HEK293 (cell line): Measurements from ENCODE around the gene PEX11G.

ENCODE experiments used
- EGR2 ChIP-seq: fragments of 450-650 bp; formaldehyde crosslinking; IDR thresholded peaks from 2 replicates; pipeline ENCODE4 v1.5.1; 2016; ENCODE audit warnings: low read depth, missing biosample characterization, missing genetic modification characterization
- GLI2 ChIP-seq: fragments of 450-650 bp; formaldehyde crosslinking; IDR thresholded peaks from 2 replicates; pipeline ENCODE4; 2017; ENCODE audit warnings: missing biosample characterization, missing genetic modification characterization, low read depth, borderline replicate concordance
- KLF10 ChIP-seq: fragments of 450-650 bp; IDR thresholded peaks from 2 replicates; pipeline ENCODE4 v1.5.1; 2018; ENCODE audit warnings: missing biosample characterization, mild to moderate bottlenecking, missing genetic modification characterization
- KLF17 ChIP-seq: fragments of 450-650 bp; formaldehyde crosslinking; IDR thresholded peaks from 2 replicates; pipeline ENCODE4 v1.5.1; 2016; ENCODE audit warnings: missing biosample characterization, missing genetic modification characterization
- MYNN ChIP-seq: fragments of 450-650 bp; formaldehyde crosslinking; IDR thresholded peaks from 2 replicates; pipeline ENCODE4 v1.5.1; 2016; ENCODE audit warnings: missing biosample characterization, missing genetic modification characterization, borderline replicate concordance
- OSR2 ChIP-seq: fragments of 450-650 bp; formaldehyde crosslinking; IDR thresholded peaks from 2 replicates; pipeline ENCODE4 v1.5.1; 2016; ENCODE audit warnings: missing biosample characterization, missing genetic modification characterization
- PRDM10 ChIP-seq: fragments of 450-650 bp; formaldehyde crosslinking; IDR thresholded peaks from 2 replicates; pipeline ENCODE4 v1.5.1; 2016; ENCODE audit warnings: missing biosample characterization, missing genetic modification characterization
- REPIN1 ChIP-seq: fragments of 450-650 bp; formaldehyde crosslinking; IDR thresholded peaks from 2 replicates; pipeline ENCODE4 v1.5.1; 2017; ENCODE audit warnings: missing biosample characterization, missing genetic modification characterization, low read depth
- YY2 ChIP-seq: fragments of 450-650 bp; formaldehyde crosslinking; IDR thresholded peaks from 2 replicates; pipeline ENCODE4 v1.5.1; 2016; ENCODE audit warnings: missing biosample characterization, missing genetic modification characterization
- ZFP41 ChIP-seq: fragments of 450-650 bp; formaldehyde crosslinking; IDR thresholded peaks from 2 replicates; pipeline ENCODE4 v1.5.1; 2016; ENCODE audit warnings: missing biosample characterization, missing genetic modification characterization, borderline replicate concordance
- ZNF114 ChIP-seq: fragments of 450-650 bp; formaldehyde crosslinking; IDR thresholded peaks from 2 replicates; pipeline ENCODE4 v1.5.0; 2017; ENCODE audit warnings: missing biosample characterization, missing genetic modification characterization
- ZNF169 ChIP-seq: fragments of 450-650 bp; formaldehyde crosslinking; IDR thresholded peaks from 2 replicates; pipeline ENCODE4 v1.5.1; 2016; ENCODE audit warnings: missing biosample characterization, missing genetic modification characterization
- ZNF174 ChIP-seq: fragments of 450-650 bp; formaldehyde crosslinking; IDR thresholded peaks from 2 replicates; pipeline ENCODE4 v1.5.0; 2017; ENCODE audit warnings: missing biosample characterization, mild to moderate bottlenecking, missing genetic modification characterization
- ZNF184 ChIP-seq: fragments of 450-650 bp; IDR thresholded peaks from 2 replicates; pipeline ENCODE4 v1.5.1; 2018; ENCODE audit warnings: missing biosample characterization, mild to moderate bottlenecking, missing genetic modification characterization
- ZNF239 ChIP-seq: fragments of 450-650 bp; formaldehyde crosslinking; IDR thresholded peaks from 2 replicates; pipeline ENCODE4 v1.5.1; 2016; ENCODE audit warnings: missing biosample characterization, missing genetic modification characterization
- ZNF24 ChIP-seq: fragments of 450-650 bp; formaldehyde crosslinking; IDR thresholded peaks from 2 replicates; pipeline ENCODE4 v1.5.1; 2016; ENCODE audit warnings: missing biosample characterization, missing genetic modification characterization
- ZNF280C ChIP-seq: fragments of 450-650 bp; formaldehyde crosslinking; IDR thresholded peaks from 2 replicates; pipeline ENCODE4 v1.5.1; 2016; ENCODE audit warnings: missing biosample characterization, missing genetic modification characterization
- ZNF302 ChIP-seq: fragments of 450-650 bp; formaldehyde crosslinking; IDR thresholded peaks from 2 replicates; pipeline ENCODE4 v1.5.1; 2016; ENCODE audit warnings: missing biosample characterization, missing genetic modification characterization, low read depth
- ZNF354C ChIP-seq: fragments of 450-650 bp; formaldehyde crosslinking; IDR thresholded peaks from 2 replicates; pipeline ENCODE4 v1.5.1; 2016; ENCODE audit warnings: missing biosample characterization, missing genetic modification characterization, low read depth, borderline replicate concordance
- ZNF548 ChIP-seq: fragments of 450-650 bp; formaldehyde crosslinking; IDR thresholded peaks from 2 replicates; pipeline ENCODE4 v1.5.1; 2016; ENCODE audit warnings: missing biosample characterization, missing genetic modification characterization
- ZNF549 ChIP-seq: fragments of 450-650 bp; IDR thresholded peaks from 2 replicates; pipeline ENCODE4 v1.5.1; 2018; ENCODE audit warnings: missing biosample characterization, missing genetic modification characterization, mild to moderate bottlenecking, inconsistent platforms, moderate library complexity
- ZNF571 ChIP-seq: fragments of 450-650 bp; formaldehyde crosslinking; IDR thresholded peaks from 2 replicates; pipeline ENCODE4 v1.5.0; 2017; ENCODE audit warnings: missing biosample characterization, missing genetic modification characterization
- ZNF610 ChIP-seq: fragments of 450-650 bp; formaldehyde crosslinking; IDR thresholded peaks from 2 replicates; pipeline ENCODE4 v1.5.1; 2016; ENCODE audit warnings: missing biosample characterization, missing genetic modification characterization, borderline replicate concordance
- ZNF626 ChIP-seq: fragments of 450-650 bp; sonication (Bioruptor Pico); formaldehyde crosslinking; IDR thresholded peaks from 2 replicates; pipeline ENCODE4 v1.5.1; 2018; ENCODE audit warnings: missing biosample characterization, missing genetic modification characterization, inconsistent platforms
- ZNF654 ChIP-seq: fragments of 450-650 bp; formaldehyde crosslinking; IDR thresholded peaks from 2 replicates; pipeline ENCODE4 v1.5.1; 2016; ENCODE audit warnings: low read depth, missing biosample characterization, missing genetic modification characterization
- ZNF664 ChIP-seq: fragments of 450-650 bp; formaldehyde crosslinking; IDR thresholded peaks from 2 replicates; pipeline ENCODE4 v1.5.1; 2016; ENCODE audit warnings: missing biosample characterization, missing genetic modification characterization
- ZNF670 ChIP-seq: fragments of 450-650 bp; formaldehyde crosslinking; IDR thresholded peaks from 2 replicates; pipeline ENCODE4 v1.5.1; 2016; ENCODE audit warnings: missing biosample characterization, missing genetic modification characterization, low read depth
- ZNF792 ChIP-seq: fragments of 450-650 bp; formaldehyde crosslinking; IDR thresholded peaks from 2 replicates; pipeline ENCODE4 v1.5.1; 2016; ENCODE audit warnings: missing biosample characterization, missing genetic modification characterization
- ZNF830 ChIP-seq: fragments of 450-650 bp; IDR thresholded peaks from 2 replicates; pipeline ENCODE4 v1.5.0; 2018; ENCODE audit warnings: missing biosample characterization, missing genetic modification characterization, low read depth, mild to moderate bottlenecking, moderate library complexity
- ZXDB ChIP-seq: fragments of 450-650 bp; formaldehyde crosslinking; IDR thresholded peaks from 2 replicates; pipeline ENCODE4 v1.5.1; 2016; ENCODE audit warnings: missing biosample characterization, missing genetic modification characterization
- TF ChIP-seq, protein P1 (sequence below): fragments of 450-650 bp; formaldehyde crosslinking; IDR thresholded peaks from 2 replicates; pipeline ENCODE4 v1.5.1; 2016; ENCODE audit warnings: missing biosample characterization, missing genetic modification characterization
- TF ChIP-seq, protein P2 (sequence below): IDR thresholded peaks from 2 replicates; pipeline ENCODE4 v1.6.1; 2011; ENCODE audit warnings: mild to moderate bottlenecking, low read depth, low read length, borderline replicate concordance

PEX11G gene

DNA sequence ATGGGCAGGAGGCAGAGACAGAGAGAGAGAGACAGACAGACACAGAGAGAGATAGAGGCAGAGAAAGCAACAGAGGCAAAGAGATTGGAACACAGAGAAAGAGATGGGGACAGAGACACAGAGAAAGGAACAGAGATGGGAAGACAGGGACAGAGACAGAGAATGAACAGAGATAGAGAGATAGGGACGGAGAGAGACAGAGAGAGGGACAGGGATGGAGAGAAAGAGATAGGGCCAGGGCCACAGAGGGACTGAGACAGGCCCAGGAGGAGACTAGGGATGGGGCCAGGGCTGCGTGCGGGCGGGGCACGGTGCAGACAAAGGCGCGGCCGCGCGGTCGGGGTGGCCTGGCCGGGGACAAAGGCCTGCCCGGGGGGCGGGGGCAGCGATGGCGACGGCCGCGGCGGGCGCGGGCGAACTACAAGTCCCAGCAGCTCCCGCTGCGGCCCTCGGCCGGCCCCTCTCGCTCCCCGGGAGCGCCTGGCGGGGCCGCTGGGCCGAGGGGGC, 26.9 kb upstream of the PEX11G start, which contains the start of gene ZNF358 (continued):
- TF ChIP-seq KLF17 (tag by site-specific recombination) (no peak), ZNF549 (tag by site-specific recombination) (no peak), ZNF670 (tag by site-specific recombination) (no peak), ZNF114 (no peak), ZNF302 (no peak), ZNF664 (tag by site-specific recombination) (no peak), ZNF654 (no peak), KLF10 (tag by site-specific recombination) (no peak), OSR2 (tag by site-specific recombination) (no peak), ZNF280C (tag by site-specific recombination) (no peak), ZNF548 (tag by site-specific recombination) (no peak), ZNF354C (no peak), ZNF174 (tag by site-specific recombination) (no peak), EGR2 (tag by site-specific recombination) (no peak), MYNN (tag by site-specific recombination) (no peak), GLI2 (tag by site-specific recombination) (no peak), ZNF626 (tag by site-specific recombination) (no peak), ZNF792 (peak; percentile 71; the same call in 1 of the 2 replicates), ZNF830 (tag by site-specific recombination) (no peak), ZNF610 (tag by site-specific recombination) (0 out of 2 replicates have a peak, but pooled peaks have one; percentile 18), YY2 (no peak), ZNF169 (tag by site-specific recombination) (no peak), ZFP41 (tag by site-specific recombination) (no peak), ZNF24 (tag by site-specific recombination) (no peak), ZNF571 (no peak), REPIN1 (no peak), ZNF184 (tag by site-specific recombination) (no peak), PRDM10 (tag by site-specific recombination) (peak; percentile 51), ZNF239 (no peak), ZXDB (peak; percentile 51; the same call in 1 of the 2 replicates)
- TF ChIP-seq, protein P1, sequence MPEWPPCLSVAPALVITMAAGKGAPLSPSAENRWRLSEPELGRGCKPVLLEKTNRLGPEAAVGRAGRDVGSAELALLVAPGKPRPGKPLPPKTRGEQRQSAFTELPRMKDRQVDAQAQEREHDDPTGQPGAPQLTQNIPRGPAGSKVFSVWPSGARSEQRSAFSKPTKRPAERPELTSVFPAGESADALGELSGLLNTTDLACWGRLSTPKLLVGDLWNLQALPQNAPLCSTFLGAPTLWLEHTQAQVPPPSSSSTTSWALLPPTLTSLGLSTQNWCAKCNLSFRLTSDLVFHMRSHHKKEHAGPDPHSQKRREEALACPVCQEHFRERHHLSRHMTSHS (tag by site-specific recombination): no peak
- TF ChIP-seq, protein P2, sequence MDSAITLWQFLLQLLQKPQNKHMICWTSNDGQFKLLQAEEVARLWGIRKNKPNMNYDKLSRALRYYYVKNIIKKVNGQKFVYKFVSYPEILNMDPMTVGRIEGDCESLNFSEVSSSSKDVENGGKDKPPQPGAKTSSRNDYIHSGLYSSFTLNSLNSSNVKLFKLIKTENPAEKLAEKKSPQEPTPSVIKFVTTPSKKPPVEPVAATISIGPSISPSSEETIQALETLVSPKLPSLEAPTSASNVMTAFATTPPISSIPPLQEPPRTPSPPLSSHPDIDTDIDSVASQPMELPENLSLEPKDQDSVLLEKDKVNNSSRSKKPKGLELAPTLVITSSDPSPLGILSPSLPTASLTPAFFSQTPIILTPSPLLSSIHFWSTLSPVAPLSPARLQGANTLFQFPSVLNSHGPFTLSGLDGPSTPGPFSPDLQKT: no peak
